HG03558 (cell line): ENCODE measurements around the gene ITIH3.

Experiments
- ATAC-seq: cut with Tn5 transposase; IDR thresholded peaks from one replicate; pipeline ENCODE4 v1.9.1; 2021; ENCODE audit warnings: moderate number of reproducible peaks; ENCODE audit not compliant: unreplicated experiment; ENCODE audit errors: extremely low read depth

The ITIH3 gene

GRCh38 chr3:52841211-52841980 lies 46.8 kb downstream of the ITIH3 start:
- no peak for ATAC-seq

- no peak for ATAC-seq
Observed at GRCh38 chr3:52841981-52842340, 47.4 kb downstream of the ITIH3 start.

GRCh38 chr3:52842424-52842823 lies 47.8 kb downstream of the ITIH3 start:
- no peak for ATAC-seq

GRCh38 chr3:52843108-52843865 lies 48.7 kb downstream of the ITIH3 start:
- no peak for ATAC-seq

- ATAC-seq: no peak
Observed at GRCh38 chr3:52843881-52844280, 49.3 kb downstream of the ITIH3 start.

- ATAC-seq: no peak
Observed at GRCh38 chr3:52844290-52844975, 49.8 kb downstream of the ITIH3 start.

- ATAC-seq: no peak
Observed at GRCh38 chr3:52845157-52845556, 50.6 kb downstream of the ITIH3 start.

- no peak for ATAC-seq
Observed at GRCh38 chr3:52845691-52846431, 51.3 kb downstream of the ITIH3 start.

- no peak for ATAC-seq
Observed at GRCh38 chr3:52846432-52846965, 51.9 kb downstream of the ITIH3 start.

GRCh38 chr3:52847241-52847640 lies 52.6 kb downstream of the ITIH3 start:
- no peak for ATAC-seq

- ATAC-seq: no peak
Observed at GRCh38 chr3:52847726-52848125, 53.1 kb downstream of the ITIH3 start.

GRCh38 chr3:52848617-52849016 lies 54.0 kb downstream of the ITIH3 start:
- ATAC-seq: no peak

GRCh38 chr3:52849656-52850055 lies 55.1 kb downstream of the ITIH3 start:
- ATAC-seq: no peak

GRCh38 chr3:52851348-52851747 lies 56.8 kb downstream of the ITIH3 start:
- ATAC-seq: no peak

- ATAC-seq: no peak
Observed at GRCh38 chr3:52852419-52852818, 57.8 kb downstream of the ITIH3 start.

GRCh38 chr3:52854013-52854412 lies 59.4 kb downstream of the ITIH3 start:
- no peak for ATAC-seq

- no peak for ATAC-seq
Observed at GRCh38 chr3:52856666-52857065, 62.1 kb downstream of the ITIH3 start.

- ATAC-seq: no peak
Observed at GRCh38 chr3:52857133-52857532, 62.5 kb downstream of the ITIH3 start.

- ATAC-seq: no peak
Observed at GRCh38 chr3:52857864-52858263, 63.3 kb downstream of the ITIH3 start.
